Stimulated activated CD4-positive, alpha-beta T cell treated with anti-CD3 and anti-CD28 coated beads, Interleukin-12 subunit alpha, Interleukin-12 subunit beta, amount 100 ng/mL, for 48 hours (primary cell): ENCODE measurements around the gene HLA-DQB1.
"Not testable (repeated sequence)": the region's sequence is repeated elsewhere in the genome, so short reads cannot be mapped to it uniquely, and the experiment has no call there.

Experiments
- DNase-seq, 3 donors: peaks; one replicate each; pipeline ENCODE4 v3.0.0-alpha.2; 2020; ENCODE audit warnings: low read depth in 2 of 3, low spot score in 1 of 3

The HLA-DQB1 gene

GRCh38 chr6:32662836-32663235 is 3.6 kb downstream of the HLA-DQB1 start:
- DNase-seq = no peak

- no peak for DNase-seq
Observed at GRCh38 chr6:32662099-32662498, 4.4 kb downstream of the HLA-DQB1 start.

- no peak for DNase-seq
Observed at GRCh38 chr6:32659856-32660595, 6.4 kb downstream of the HLA-DQB1 start.

GRCh38 chr6:32658268-32658897 is 8.1 kb downstream of the HLA-DQB1 start:
- DNase-seq = no peak

GRCh38 chr6:32657819-32658218 is 8.6 kb downstream of the HLA-DQB1 start:
- DNase-seq = not testable (repeated sequence)

- DNase-seq = not testable (repeated sequence)
Observed at GRCh38 chr6:32657329-32657728, 9.1 kb downstream of the HLA-DQB1 start.

- DNase-seq = no peak
Observed at GRCh38 chr6:32655203-32655710, 11.2 kb downstream of the HLA-DQB1 start.

- DNase-seq = no peak
Observed at GRCh38 chr6:32645047-32645703, 21.3 kb downstream of the HLA-DQB1 start.

GRCh38 chr6:32643904-32644303 is 22.6 kb downstream of the HLA-DQB1 start:
- DNase-seq = no peak

GRCh38 chr6:32642720-32643106 is 23.7 kb downstream of the HLA-DQB1 start:
- DNase-seq = no peak

GRCh38 chr6:32641785-32642719 is 24.4 kb downstream of the HLA-DQB1 start:
- not testable (repeated sequence) for DNase-seq

GRCh38 chr6:32641122-32641521 is 25.3 kb downstream of the HLA-DQB1 start:
- no peak for DNase-seq

- no peak for DNase-seq
Observed at GRCh38 chr6:32639440-32640394, 26.7 kb downstream of the HLA-DQB1 start.

GRCh38 chr6:32638532-32639219 is 27.8 kb downstream of the HLA-DQB1 start:
- DNase-seq = no peak

- DNase-seq = no peak
Observed at GRCh38 chr6:32637883-32638282, 28.6 kb downstream of the HLA-DQB1 start.

- no peak for DNase-seq
Observed at GRCh38 chr6:32637219-32637880, 29.1 kb downstream of the HLA-DQB1 start, which contains the start of gene HLA-DQA1. TSS of gene HLA-DQA1 (plus strand) at chr6:32637406. CDS start at chr6:32637459, 53 bp downstream.

- no peak for DNase-seq
Observed at GRCh38 chr6:32635526-32636123, 30.8 kb downstream of the HLA-DQB1 start.

GRCh38 chr6:32629793-32630192 is 36.7 kb downstream of the HLA-DQB1 start:
- DNase-seq = not testable (repeated sequence)
